ENCODE measurements around the gene RASGRP1. TPM values are rescaled to one million over a fixed set of nuclear protein-coding genes. Genes with fewer than 3 reads are reported as not detected.

Gene RASGRP1
- total and polyA plus RNA-seq, 8 donors = 0.60 to 4.7 (median 1.5) TPM

DNA sequence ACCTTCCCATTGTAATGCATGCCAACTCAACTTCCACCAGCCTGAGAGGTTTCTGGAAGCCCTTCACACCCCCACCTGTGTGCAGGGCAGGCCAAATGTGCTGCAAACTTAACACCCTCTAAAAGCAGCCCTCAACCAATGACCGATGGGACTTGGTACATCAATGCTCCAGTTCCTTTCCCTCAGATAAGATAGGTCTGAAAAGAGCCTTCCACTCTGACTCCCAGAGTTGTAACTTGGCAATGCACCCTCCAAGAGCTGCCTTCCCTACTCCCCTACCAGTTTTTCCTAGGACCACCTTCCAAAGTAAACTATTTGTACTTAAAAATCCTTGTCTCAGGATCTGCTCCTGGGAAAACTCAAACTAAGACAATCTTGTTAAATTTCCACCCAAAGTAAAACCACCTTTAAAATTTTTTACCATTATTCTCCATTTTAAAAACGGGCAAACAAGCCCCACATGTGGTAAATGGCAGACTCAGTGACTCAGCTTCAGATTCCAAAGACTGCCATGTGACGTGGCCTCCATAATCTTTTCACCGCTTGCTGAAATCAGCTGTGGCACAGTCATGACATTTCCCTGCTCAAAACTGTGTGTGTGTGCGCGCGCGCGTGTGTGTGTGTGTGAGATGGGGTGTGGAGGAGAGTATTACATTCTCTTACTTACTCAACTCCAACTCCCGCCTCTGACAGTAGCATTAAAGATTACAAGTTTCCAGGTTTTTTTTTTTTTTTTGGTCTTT, 17.2 kb downstream of the RASGRP1 start:
- Histone ChIP-seq H3K36me3 (no peaks in the 10 kb centered on the region), H3K9me3 (no peaks in the 10 kb centered on the region), H3K27ac (no peak overlapping the region), H3K4me3 (no peak overlapping the region), H3K4me1 (no peaks in the 10 kb centered on the region), H3K27me3 (no peaks in the 10 kb centered on the region)
- TF ChIP-seq, protein P1, sequence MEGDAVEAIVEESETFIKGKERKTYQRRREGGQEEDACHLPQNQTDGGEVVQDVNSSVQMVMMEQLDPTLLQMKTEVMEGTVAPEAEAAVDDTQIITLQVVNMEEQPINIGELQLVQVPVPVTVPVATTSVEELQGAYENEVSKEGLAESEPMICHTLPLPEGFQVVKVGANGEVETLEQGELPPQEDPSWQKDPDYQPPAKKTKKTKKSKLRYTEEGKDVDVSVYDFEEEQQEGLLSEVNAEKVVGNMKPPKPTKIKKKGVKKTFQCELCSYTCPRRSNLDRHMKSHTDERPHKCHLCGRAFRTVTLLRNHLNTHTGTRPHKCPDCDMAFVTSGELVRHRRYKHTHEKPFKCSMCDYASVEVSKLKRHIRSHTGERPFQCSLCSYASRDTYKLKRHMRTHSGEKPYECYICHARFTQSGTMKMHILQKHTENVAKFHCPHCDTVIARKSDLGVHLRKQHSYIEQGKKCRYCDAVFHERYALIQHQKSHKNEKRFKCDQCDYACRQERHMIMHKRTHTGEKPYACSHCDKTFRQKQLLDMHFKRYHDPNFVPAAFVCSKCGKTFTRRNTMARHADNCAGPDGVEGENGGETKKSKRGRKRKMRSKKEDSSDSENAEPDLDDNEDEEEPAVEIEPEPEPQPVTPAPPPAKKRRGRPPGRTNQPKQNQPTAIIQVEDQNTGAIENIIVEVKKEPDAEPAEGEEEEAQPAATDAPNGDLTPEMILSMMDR (IDR thresholded peaks at IDR 0.05) = no peak
- no peak for DNase-seq
- no peak for ATAC-seq
- 87 to 92% methylated on average over 10 of the region's 10 CpGs for WGBS, 2 donors
- intact Hi-C loops (cut with DNase I) = no loop called here
- no peak for FAIRE-seq

DNA sequence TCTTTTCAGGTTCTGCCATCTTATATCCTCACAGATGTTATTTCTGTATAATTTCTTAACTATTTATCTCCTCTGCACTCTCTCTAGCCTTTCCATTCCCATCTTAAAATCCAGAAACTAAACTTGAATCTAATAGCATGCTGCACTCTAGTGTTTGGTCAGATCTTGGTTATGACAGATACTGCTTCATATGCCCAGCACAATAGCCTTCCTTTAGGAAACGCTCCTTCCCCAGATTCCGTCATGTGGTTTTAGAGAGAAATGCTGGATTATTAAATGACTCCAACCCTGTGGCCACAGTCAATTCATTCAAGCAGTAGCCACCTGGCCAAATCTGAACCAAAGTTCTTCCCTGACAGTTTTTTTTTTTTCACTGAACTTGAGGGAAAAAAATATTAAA, 19.4 kb downstream of the RASGRP1 start:
- H3K4me3 ChIP-seq = no peak overlapping the region
- TF ChIP-seq, protein P1 (IDR thresholded peaks at IDR 0.05) = no peak
- no peaks in the 10 kb centered on the region for H3K36me3 ChIP-seq
- intact Hi-C loops (cut with DNase I) = no loop called here
- ATAC-seq (no peak), DNase-seq (no peak), FAIRE-seq (no peak)
- no peaks in the 10 kb centered on the region for H3K27me3 ChIP-seq
- H3K9me3 ChIP-seq = no peaks in the 10 kb centered on the region
- 80 to 90% methylated on average over 2 of the region's 2 CpGs for WGBS, 2 donors
- H3K4me1 ChIP-seq = no peaks in the 10 kb centered on the region
- no peak overlapping the region for H3K27ac ChIP-seq

DNA sequence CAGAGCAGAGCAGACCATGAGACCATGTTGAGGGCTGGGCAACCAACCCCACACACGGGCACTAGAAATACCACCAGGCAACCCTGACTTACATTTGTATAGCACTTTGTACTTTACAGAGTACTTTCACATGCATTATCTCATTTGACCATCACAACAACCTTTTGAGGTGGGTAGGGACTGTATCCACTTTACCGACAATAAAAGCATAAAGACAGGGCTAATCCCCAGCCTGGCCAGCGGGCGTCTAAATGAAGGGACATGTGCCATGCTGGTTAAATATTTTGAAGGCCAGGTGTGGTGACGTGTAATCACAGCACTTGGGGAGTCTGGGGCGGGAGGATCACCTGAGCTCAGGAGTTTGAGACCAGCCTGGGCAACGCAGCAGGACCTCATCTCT, 23.6 kb downstream of the RASGRP1 start:
- intact Hi-C loops (cut with DNase I) = no loop called here
- H3K9me3 ChIP-seq = no peaks in the 10 kb centered on the region
- H3K27ac ChIP-seq = no peak overlapping the region
- H3K27me3 ChIP-seq = no peaks in the 10 kb centered on the region
- no peaks in the 10 kb centered on the region for H3K36me3 ChIP-seq
- H3K4me3 ChIP-seq = no peak overlapping the region
- DNase-seq (no peak), ATAC-seq (no peak), FAIRE-seq (no peak)
- H3K4me1 ChIP-seq = no peaks in the 10 kb centered on the region
- TF ChIP-seq, protein P1 (IDR thresholded peaks at IDR 0.05) = no peak
- 84 to 89% methylated on average over 7 of the region's 7 CpGs for WGBS, 2 donors

DNA sequence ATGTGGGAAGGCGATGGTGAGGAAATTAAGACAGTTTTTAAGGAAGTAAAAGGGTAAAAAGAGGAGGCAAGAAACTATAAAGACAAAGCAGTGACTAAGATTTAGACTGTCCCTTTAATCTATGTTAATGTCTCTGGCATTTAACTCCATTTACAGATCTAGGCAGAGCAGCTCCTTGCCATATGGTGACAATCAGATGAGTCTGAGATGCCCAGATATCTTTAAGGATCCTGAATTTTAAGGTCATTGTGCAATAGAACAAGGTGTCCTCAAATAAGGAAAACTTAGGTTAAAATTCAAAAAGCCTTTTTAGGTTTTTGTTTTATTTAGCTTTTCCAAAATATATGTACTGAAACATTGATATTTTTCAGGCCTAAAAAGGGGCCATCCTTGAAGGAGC, 24.1 kb downstream of the RASGRP1 start:
- 83 to 89% methylated on average over 1 of the region's 1 CpG for WGBS, 2 donors
- no peaks in the 10 kb centered on the region for H3K9me3 ChIP-seq
- no peak for ATAC-seq
- no peak overlapping the region for H3K4me3 ChIP-seq
- no peaks in the 10 kb centered on the region for H3K4me1 ChIP-seq
- H3K36me3 ChIP-seq = no peaks in the 10 kb centered on the region
- intact Hi-C loops (cut with DNase I) = no loop called here
- DNase-seq = no peak
- H3K27me3 ChIP-seq = no peaks in the 10 kb centered on the region
- FAIRE-seq = no peak
- TF ChIP-seq, protein P1 (IDR thresholded peaks at IDR 0.05) = no peak
- H3K27ac ChIP-seq = no peak overlapping the region

DNA sequence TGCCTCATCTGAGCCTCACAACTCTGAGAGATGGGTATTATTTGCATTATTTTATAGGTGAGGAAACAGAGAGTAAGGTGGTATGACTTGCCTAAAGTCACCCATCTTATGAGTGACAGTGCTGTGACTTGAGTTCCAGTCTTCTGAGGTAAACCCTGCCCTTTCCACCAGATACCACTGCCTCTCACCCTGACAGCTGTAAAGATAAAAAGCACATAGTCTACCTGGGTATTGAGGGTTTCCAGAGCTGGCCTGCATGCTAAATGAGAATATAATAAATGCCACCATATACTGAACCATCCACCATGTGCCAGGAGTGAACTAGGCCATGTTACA, 25.6 kb downstream of the RASGRP1 start:
- TF ChIP-seq, protein P1 (IDR thresholded peaks at IDR 0.05) = no peak
- Histone ChIP-seq H3K4me1 (no peaks in the 10 kb centered on the region), H3K9me3 (no peaks in the 10 kb centered on the region), H3K27ac (no peak overlapping the region), H3K27me3 (no peaks in the 10 kb centered on the region), H3K4me3 (no peak overlapping the region), H3K36me3 (no peaks in the 10 kb centered on the region)
- ATAC-seq (no peak), FAIRE-seq (no peak), DNase-seq (no peak)
- intact Hi-C loops (cut with DNase I) = no loop called here
